CD4-positive, alpha-beta T cell treated with Interferon alpha-2 for 1 hour (primary cell): ENCODE data around the gene SNX11.

Experiments used
- DNase-seq, 2 donors: peaks; one replicate each; pipeline ENCODE4 v3.0.0-alpha.2; 2020 to 2022

SNX11 gene

DNA sequence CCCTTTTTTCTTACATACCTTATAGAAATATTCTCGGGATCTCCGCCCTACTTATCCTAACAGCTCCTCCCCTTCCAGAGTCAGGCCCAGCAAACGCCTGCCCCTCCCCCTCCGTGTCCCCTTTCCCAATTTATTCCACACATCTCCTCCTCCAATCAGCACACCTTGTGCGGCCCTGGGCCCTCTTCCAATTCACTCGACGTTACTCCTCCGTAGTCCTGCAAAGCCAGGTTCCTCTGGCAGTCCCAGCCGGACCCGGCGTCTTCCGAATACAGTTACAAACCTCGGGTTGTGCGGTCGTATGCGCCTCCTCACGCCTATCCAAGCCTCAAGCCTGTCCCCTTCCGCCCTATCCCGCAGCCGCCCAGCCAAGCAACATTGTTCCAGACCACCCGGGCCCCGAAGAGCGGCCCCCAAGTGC is 7.0 kb upstream of the SNX11 start:
- DNase-seq, result no peak

- DNase-seq, result peak; percentile 94 to 96
These were observed 6.4 kb upstream of the SNX11 start, which contains the start of gene CBX1 for GRCh38 chr17:48101012-48101720. TSS of gene CBX1 (minus strand) at chr17:48101478. CDS start at chr17:48077004, 24,474 bp downstream.

DNA sequence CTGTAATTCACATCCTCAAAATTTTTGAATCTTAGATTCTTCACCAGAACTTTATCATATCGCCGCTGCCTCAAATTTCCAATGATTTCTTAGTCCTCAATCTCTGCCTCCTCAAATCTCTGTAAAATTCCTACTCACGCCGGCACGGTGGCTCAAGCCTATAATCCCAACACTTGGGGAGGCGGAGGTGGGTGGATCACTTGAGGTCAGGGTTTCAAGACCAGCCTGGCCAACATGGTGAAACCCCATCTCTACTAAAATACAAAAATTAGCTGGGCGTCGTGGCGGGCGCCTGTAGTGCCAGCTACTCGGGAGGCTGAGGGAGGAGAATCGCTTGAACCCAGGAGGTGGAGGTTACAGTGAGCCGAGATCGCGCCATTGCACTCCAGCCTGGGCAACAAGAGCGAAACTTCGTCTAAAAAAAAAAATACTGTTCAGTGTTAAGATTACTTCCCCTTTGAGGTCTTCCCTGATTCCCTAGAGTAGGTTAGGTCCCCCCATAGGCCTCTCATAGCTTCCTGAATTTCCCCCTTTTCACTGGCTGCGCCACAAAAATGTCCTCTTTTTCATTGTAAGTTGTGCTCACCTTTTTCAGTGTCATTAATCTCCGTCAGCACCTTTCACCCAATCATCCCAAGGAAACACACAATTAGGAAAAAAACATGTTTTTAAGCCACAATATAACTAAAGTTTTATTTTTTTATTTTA is 5.4 kb upstream of the SNX11 start:
- DNase-seq, result no peak

DNA sequence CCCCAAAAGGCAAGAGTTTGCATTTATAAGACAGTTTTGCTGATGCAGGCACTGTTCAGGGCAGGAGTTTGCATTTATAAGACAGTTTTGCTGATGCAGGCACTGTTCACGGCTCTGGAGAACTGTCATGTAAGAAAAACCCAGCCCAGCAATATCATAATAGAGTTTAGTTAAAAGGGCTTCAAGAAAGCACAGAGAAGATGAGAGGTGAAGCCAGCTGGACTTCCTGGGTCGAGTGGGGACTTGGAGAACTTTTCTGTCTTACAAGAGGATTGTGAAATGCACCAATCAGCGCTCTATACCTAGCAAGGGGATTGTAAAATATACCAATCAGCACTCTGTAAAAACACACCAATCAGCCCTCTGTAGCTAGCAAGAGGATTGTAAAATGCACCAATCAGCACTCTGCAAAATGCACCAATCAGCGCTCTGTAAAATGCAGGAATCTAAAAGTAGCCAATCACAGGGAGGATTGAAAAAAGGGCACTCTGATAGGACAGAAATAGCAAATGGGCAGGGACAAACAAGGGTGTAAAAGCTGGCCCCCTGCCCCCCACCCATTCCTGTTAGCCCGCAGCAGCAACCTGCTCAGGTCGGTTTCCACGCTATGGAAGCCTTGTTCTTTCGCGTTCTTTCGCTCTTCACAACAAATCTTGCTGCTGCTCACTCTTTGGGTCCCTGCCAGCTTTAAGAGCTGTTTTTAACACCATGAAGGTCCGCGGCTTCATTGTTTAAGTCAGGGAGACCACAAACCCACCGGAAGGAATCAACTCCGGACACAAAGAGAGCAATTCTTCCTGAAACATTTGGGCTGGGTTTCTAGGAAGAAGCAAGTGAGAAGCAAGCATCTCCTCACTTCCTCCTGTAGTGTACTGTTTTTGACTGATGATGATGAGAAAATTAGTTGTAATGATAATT is 4.5 kb upstream of the SNX11 start:
- DNase-seq, result peak; percentile 62 to 68

GRCh38 chr17:48104440-48104839 is 3.1 kb upstream of the SNX11 start:
- DNase-seq, result no peak

DNA sequence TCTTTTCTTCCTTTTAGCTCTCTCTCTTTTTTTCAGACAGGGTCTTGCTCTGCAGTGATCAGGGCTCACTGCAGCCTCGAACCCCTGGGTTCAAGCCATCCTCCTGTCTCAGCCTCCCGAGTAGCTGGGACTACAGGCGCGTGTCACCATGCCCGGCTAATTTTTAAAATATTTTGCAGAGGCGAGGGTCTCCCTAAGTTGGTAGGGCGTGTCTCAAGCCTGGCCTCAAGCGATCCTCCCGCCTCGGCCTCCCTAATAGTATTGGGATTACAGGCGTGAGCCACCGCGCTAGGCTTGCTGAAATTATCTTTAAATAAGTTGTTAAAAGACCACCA is 797 bp upstream of the SNX11 start:
- DNase-seq, result no peak

- no peak for DNase-seq
These were observed 3.2 kb downstream of the SNX11 start for GRCh38 chr17:48110761-48111160.

DNA sequence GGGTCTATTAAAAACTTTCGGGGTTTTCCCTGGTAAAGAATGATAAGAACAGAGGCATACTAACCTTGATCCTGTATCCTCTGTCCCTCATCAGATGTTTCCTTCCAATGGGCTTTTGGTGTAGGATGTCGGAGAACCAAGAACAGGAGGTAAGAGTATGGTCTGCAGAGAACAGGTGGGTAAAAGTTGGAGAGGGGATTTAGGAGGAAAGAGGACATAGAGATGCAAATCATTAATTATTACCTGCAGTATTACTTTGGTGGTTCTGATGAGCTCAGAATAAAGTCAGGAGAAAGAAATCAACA is 4.3 kb downstream of the SNX11 start:
- DNase-seq, result no peak

GRCh38 chr17:48113201-48113676 is 5.7 kb downstream of the SNX11 start:
- DNase-seq, result peak; percentile 55 to 67

DNA sequence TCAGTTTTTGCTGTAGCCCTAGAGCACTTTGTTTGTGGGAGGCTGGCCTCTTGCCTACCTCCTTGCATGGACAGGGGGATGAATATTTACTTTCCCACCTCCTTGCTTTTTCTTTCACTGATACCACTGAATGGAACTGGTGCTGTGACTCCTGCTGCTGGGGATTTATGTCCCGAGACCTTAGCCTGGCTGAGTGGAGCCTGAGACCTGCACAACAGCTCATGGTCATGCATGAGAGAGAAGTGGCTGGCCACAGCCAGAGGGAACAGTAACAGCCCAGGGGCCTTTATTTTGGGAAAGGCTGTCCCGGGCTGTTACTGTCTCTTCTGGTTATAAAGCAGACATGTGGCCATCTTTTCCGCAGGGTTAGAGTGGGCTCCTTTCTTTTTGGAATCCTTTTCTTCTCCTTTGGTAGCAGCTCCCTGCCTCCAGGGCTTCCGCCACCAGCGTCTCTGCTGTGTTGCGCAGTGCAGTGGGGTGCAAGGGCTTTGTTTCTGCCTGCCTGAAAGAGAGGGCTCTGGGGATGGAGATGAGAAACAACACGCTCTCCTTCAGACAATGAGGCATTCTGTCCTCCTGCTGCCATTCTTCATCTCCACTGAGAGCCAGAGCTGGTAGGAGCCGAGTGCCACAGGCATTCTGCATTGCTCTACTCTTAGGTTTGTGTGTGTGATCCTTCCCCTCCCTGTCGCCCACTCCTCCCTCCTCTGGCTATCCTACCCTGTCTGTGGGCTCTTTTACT is 14.5 kb downstream of the SNX11 start:
- no peak for DNase-seq

- DNase-seq, result no peak
These were observed 15.1 kb downstream of the SNX11 start for GRCh38 chr17:48122665-48123045.

GRCh38 chr17:48123111-48123510 is 15.5 kb downstream of the SNX11 start:
- DNase-seq, result no peak

GRCh38 chr17:48123776-48124388 is 16.3 kb downstream of the SNX11 start:
- DNase-seq, result no peak

DNA sequence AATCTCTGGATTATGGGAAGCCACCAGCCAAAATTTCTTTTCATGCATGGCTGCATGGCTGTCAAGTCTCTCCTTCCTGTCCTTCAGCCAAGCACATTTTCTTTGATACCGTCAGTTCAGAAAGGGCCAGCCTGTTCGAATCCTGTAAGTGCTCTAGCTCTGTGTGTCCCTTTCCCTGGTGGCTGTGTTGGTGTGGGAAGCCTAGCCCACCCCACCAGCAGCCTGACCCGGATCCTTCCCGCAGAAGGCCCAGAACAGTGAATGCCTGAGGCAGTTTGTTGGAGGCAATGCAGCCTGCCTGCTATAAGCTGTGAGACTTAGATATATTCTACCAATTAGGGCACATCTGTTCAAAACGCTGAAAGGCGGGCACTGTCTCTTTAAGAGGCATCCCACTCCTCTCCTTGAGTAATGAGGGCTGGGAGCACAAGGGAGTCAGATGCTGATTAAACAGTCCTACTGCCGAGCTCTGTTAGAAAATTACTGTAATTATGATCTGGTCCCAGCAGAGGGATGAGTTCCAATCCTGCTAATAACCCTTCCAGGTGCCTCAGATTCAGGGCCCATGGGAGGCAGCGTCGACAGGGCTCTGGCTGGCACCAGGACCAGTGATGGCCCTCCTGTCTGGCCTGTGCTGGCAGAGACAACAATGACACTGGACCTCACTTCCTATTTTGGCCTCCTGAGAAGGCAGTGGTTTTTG is 18.4 kb downstream of the SNX11 start:
- DNase-seq, result no peak

DNA sequence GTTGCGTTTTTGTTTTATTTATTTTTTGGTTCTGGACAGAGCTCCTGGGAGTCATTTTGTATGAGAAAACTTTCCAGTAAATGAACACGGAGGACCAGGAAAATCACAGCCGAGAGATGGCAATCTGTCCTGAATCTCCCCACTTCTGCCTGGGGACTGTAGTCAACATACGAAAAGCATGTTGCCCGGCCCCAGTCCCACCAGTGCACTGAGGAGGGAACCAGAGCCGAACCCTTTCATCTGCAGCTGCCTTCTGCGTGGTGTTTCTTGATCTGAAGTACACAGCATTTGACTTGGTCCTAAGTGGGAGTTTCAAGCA is 18.9 kb downstream of the SNX11 start:
- no peak for DNase-seq

DNA sequence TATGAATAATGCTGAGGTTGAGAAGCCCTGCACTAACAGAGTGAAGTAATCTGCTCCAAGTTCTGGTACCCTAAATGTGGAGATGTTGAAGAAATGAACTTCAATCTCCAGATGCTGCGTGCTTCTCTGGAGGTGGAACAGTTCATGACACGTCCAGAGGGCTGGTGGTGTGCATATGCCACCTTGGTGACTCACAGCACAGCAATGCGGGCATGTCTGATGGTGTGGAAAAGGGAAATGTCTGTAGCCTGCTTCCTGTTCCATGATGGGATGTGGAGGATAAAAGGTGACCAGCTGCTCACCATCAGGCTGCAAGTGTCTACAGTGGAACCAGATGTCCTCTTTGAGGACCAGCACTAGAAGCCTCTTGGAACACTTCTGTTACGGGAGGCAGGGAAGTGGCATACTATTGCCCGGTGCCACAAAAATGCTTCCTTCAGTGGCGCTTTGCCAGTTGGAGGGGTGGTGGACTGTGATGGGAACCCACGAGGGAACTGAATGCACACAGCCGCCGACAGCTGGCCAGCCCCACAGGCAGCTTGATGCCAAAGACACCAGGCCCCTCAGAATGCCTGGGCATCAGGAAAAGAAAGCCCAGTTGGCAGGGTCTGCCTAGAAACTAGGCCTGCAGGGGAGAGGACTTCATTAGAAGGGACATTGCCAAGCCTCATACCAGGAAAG is 19.9 kb downstream of the SNX11 start:
- no peak for DNase-seq

- no peak for DNase-seq
These were observed 20.8 kb downstream of the SNX11 start for GRCh38 chr17:48128400-48128799.

GRCh38 chr17:48129981-48130380 is 22.4 kb downstream of the SNX11 start:
- DNase-seq, result no peak

DNA sequence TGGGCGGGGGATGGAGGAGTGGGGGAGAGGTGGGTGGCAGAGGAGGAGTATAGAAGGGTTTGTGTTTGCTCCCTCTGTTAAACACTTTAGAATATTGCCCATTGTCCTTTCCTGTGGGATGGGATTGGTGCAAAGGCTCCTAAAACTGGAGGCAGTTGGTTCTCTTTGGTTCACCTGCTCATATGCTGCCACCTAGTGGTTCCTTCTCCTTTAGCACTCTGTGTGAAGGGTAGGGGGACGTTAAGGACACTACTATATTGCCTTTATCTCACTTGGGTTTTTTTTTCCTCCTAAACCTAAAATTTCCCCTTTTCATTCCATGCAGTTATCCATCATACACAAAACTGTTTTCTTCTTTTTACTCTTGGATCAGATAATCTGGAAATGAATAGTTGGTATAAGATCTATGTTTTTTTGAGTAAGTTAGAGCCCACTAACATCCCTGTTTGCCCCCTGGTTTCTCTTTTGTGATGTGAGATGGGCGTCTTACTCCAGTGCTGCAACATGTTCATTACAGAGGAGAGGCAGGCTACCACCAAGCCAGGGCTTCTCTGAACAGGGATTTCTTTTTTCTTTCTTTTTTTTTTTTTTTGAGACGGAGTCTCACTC is 23.8 kb downstream of the SNX11 start:
- peak; percentile 48 to 73 for DNase-seq

DNA sequence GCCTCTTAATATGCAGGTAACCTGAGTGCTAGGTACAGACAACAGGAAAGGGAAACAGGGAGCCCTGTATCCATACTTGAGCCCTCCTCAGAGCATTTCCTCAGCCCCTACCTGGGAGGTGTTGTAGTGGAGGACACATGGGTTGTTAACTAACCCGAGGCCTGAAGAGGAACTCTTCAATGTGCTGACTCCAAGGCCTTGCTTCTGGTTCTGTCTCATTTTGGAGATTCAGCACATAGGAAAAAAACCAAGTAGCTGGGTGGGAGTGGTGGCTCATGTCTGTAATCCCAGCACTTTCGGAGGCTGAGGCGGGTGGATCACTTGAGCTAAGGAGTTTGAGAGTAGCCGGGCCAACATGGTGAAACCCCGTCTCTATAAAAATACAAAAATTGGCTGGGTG is 24.8 kb downstream of the SNX11 start:
- no peak for DNase-seq

- no peak for DNase-seq
These were observed 27.4 kb downstream of the SNX11 start for GRCh38 chr17:48134912-48135480.
